Kidney glomerular epithelial cell (primary cell): ENCODE measurements around the gene ZNF473.
A peak's percentile ranks its signal among the peaks of the same experiment; 100 is the strongest.

Experiments used
- DNase-seq: peaks from one replicate; lab custom pipeline; 2025; lab: John Stamatoyannopoulos, UW

Gene ZNF473

DNA sequence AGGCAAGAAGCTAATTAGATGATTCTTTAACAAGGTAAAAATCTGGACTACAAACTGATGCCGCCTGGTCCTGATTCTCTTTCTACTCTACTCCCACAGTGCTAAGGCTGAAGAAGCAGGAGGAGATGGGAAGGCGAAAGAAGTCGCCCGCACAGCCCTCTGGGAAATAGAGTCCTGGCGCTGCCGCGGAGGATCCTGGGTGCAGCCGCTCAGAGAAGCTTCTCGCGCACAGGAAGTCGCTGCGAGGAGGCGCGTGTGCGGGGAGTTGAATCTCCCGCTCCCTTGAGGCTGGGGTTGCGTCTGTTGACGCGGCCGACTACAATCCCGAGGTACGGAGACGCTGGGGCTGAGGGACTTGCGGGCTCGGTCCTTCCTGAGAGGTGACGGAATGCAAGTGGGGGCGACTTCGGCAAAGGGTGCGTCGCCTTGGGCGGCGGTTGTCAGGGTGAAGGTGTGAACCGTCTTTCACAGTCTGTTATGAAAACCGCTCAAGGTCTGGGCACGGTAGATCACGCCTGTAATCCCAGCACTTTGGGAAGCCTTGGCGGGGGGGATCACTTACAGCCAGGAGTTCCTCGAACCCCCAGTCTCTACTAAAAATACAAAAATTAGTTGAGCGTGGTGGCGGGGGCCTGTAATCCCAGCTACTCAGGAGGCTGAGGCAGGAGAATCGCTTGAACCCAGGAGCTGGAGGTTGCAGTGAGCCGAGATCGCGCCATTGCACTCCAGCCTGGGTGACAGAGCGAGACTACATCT is at the start of gene ZNF473:
Gene ZNF473, plus strand, starts transcription at position 212 of the 756 bp plus-strand sequence. CDS start 5,078 bp downstream, outside the sequence.
- peak; percentile 99 for DNase-seq

DNA sequence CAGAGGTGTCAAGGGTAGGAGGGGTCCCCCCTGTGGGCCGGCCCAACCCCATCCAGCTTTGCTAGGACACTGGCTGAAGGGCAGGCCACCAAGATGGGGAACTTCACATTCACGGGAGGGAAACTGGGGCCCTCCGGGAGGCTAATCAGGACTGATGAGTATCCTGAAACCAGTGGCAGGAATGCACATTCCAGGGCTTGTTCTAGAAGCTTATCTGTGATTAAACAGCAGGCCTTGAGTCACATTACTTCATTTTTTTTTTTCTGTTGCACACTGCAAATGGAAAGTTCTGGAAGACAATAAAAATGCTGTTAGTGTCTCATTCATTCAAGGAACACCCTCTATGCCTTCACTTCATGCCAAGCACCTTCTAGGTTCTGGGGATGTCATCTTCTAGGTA is 49.3 kb upstream of the ZNF473 start:
- no peak for DNase-seq

DNA sequence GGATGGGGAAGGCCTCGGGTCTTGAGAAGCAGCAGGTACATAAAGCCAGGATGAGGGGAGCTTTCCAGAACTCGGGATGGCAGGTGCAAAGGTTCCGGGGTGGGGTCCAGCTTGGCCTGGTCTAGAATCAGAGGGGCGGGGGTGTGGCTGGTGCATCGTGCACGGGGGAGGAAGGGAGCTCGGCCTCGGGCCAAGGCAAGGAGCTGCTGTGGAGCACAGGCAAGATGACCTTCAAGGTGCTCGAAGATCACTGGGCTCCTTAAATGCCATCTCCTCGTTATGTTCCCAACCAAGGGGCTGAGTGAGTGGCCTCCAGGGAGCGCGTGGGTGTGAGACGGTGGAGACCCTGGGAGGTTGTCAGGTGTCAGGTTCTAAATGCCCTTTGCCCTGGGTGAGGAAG is 48.7 kb upstream of the ZNF473 start:
- DNase-seq: no peak

DNA sequence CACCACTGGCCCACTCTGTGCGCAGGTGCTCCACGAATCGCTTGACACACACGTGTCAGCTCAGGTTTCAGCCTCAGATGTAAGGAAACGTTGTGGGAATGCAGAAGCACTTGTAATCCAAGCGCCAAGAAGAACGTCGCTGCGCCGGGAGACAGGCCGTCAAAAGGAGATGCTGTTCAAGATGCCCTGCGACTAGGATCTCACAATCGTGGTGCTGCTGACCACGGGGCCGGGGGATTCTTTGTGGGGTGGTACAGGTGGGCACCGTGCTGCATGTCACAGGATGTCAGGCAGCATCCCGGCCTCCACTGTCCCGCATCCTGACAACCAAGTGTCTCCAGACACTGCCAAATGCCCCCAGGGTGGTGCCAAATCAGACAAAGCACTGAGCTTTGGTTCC is 47.9 kb upstream of the ZNF473 start:
- no peak for DNase-seq

DNA sequence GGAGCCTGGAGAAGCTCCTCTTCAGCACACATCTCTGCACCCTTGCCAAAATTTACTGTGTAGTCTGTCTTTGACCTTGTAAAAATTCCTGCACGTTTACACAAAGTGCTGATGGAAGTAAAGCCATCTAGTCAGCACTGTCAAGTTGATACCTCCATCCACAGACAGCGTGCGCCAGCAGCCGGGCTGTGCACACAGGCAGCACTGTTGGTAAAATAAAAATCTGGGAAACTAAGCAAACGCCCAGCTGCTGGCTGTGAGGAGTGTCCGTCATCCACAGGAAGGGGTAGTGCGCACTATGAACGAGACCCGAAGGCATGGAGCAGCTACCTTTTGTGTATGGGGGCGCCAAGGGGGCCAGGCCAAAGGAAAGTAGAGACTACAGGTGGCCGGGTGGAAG is 47.5 kb upstream of the ZNF473 start:
- no peak for DNase-seq

DNA sequence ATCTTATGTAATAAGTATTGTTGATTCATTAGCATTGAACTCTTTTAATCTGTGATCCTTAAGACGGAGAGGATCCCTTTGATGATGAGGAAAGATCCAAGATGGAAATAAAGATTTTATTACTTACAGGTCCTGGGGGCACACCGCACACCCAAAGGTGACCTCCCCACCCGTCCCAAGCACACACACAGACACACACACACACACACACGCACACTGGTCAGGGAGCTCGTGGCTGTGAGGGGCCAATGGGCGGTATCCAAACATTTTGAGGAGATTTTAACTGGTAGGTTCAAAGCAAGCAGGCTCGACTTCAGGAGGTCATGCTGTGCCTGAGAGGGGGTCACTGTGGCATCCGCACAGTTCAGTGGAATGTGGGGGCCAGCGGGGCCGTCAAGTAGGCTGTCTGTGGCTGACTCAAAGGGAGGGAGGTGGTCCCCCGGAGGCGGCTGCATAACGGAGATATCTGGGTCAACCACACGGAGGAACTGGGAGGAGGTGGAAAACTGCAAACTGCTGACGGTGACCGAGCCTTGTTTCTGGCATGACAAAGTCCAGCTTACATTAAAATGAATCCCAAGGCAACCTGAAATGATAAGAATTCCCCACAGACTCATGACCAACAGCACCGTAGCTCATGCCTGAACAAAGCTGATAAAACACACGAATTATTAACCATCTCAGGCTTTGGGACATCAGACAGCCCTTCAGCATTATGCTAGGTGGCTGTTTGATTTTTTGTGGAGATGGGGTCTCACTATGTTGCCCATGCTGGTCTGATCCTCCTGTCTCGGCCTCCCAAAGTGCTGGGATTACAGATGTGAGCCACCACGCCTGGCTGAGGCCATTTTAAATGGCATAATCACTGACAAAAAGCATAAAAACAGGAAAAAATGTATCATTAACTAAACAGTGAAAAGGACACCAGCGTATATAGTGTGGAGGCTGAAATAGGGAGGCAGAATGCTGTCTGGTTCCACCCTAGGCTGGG is 43.9 kb upstream of the ZNF473 start:
- no peak for DNase-seq

DNA sequence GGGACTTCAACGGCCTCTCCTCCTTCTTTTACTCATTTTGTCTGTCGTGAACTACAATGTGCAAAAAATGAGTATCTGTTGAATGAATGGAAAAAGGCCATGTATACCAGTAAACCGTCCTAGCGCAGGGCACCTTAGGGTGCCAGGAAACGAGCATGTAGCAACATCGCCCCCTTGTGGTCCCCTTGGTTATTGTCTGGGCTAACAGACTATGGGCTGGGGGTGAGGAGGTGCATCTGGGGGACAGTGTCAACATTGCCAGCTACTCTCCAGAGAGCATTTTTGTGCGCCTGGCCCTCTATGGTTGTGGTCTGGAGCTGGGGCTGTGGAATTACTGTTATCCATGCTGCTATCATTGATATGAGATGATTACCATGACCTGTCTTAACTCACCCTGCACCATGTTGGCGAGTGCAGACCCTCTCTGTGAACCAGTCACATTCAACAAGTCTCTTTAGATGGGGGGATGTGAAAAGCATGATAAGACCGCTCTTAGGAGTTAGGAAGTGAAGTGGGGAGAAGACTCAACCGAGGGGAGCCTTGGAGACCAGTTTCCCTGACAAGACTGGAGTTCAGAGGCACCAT is 42.1 kb upstream of the ZNF473 start:
- peak; percentile 1 for DNase-seq

DNA sequence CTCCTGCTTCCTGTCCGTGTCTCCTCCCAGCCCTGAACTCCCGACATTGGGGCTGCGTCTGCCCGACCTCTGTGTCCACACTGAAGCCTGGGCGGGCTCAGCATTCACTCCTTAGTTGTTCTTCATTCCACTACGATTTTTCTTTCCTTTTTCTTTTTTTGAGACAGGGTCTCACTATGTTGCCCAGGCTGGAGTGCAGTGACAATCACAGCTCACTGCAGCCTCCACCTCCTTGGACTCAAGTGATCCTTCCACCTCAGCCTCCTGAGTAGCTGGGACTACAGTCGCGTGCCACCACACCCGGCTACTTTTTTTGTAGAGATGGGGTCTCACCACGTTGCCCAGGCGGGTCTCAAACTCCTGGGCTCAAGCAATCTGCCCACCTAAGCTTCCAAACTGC is 41.3 kb upstream of the ZNF473 start:
- no peak for DNase-seq

DNA sequence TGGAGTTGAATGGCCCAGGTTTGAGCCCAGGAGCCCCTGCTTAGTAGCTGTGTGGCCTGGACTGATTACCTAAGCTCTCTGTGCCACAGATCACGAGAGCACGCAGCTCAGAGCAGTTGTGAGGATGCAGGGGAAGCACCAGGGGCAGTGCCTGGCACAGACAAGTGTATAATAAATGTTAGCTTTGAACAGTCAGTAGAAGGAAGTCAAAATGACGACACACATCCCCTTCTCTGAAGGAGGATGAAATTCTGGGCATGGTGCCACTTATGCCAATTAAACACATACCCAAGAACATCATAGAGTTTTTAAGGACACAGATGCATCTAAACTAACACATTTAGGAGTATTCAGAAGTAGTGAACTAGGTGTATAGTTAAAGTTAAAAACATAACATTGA is 39.9 kb upstream of the ZNF473 start:
- no peak for DNase-seq

DNA sequence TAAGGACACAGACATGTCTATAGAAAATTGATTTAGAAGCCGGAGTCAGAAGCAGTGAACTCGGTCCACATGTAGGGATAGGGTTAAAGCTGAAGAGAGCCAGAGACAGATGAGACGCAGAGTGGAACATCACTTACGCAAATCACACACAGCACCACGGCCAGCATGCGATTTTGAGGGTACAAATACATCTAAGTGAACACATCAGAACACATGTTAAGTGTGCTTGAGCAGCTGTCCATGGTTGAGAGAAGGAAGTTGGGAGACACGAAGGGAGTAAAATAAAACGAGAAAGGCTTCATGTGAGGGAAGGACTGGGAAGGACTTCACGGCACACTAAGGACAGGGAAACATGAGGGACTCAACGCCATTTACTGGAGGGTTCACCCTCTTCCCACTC is 39.5 kb upstream of the ZNF473 start:
- DNase-seq: no peak

DNA sequence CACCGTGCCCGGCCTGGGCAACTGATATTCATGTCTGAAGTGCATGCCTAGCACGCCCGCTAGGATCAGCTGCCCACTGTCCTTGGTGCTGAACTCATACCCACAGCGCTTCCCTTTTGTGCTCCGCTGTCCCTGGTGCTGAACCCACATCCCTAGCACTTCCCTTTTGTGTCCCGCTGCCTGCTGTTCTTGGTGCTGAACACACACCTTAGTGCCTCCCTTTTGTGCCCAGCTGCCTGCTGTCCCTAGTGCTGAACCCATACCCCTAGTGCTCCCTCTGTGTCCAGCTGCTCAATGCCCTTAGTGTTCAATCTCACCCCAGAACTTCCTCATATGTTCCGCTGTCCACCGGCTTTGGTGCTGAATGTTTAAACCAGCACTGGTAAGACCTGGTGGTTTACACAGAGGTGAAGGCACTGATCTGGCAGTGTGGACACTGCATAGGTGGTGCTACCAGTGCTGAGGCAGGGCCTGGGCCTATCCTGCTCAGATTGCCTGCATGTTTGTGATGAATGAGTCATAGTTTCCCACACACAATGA is 38.6 kb upstream of the ZNF473 start:
- DNase-seq: peak; percentile 92

DNA sequence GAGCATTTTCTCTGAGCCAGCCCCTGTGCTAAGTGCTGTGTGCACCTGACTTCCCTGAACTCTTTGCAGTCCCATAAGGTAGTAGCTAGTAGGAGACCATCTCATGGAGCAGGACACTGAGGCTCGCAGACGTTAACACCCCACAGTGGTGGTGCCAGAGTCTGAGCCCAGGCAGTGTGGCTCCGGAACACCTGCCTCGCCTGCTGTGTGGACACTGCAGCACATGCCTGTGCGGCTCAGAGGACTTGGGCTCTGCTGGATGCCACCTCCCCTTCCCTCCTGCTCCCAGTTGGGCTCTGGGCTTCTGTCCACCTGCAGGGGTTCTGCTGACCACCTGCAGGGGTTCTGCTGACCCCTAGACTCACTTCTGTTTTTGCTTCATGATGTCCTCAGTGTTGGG is 37.8 kb upstream of the ZNF473 start:
- DNase-seq: no peak

DNA sequence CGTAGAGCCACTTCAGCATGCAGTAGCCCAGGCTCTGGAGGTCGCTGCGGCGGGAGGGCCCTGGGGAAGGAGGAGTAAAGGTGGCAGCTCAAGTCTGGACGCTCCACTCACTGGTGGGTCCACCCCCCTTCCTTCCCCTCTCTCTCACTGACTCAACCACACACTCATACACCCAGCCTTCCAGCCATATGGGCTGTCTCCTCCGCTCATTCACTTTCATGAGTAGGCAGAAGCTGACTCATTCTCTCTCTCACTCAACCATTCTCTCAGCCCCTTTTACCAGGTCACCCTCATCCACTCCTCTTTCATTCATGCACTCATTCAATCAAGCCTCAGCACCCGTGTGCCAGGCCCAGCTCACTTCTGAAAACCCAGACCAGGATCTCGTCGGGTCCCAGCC is 37.4 kb upstream of the ZNF473 start:
- DNase-seq: no peak

DNA sequence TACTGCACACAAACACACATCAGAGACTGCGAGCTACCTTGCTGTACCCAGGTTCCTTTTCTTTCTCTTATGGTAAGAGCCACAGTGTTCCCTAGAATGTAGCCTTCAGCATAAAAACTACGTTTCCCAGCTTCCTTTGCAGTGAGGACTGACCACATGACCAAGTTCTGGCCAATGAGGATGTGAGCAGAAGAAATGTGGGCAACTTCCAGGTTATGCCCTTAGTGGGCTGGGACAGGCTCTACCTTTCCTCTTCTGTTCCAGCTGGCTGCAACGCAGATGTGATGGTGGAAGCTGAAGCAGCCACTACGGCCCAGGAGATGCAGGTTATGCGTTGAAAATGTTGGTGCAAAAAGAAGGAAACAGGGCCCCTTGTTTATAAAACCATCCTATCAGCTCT is 28.1 kb upstream of the ZNF473 start:
- no peak for DNase-seq

DNA sequence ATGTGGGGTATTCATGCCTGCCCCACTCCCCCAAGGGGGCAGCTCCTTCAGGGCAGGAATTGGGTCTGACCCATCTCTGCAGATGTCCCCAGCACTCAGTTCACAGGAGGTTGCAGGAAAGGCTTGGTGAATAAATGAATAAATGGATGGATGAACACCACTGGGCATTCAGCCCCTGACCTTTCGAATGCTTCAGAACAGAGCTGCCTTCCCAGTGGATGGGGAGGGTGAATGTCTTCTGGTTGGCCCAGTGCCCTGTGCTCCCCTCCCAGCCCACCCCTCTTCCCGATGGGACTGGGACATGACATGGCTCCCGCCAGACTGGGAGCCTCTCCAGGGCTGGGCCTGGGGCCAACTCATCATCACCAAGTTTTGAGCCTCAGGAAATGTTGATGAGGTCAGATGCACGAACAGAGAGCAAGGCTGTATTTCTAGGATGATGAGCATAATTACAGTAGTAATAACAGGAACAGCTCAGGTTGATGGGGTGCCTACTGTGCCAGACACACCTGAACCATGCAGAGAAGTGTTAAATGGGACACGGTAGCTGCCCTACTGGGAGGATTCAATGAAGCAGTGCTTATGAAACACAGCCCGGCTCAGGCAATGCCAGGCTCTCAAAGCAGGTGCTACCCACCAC is 26.3 kb upstream of the ZNF473 start:
- DNase-seq: no peak

DNA sequence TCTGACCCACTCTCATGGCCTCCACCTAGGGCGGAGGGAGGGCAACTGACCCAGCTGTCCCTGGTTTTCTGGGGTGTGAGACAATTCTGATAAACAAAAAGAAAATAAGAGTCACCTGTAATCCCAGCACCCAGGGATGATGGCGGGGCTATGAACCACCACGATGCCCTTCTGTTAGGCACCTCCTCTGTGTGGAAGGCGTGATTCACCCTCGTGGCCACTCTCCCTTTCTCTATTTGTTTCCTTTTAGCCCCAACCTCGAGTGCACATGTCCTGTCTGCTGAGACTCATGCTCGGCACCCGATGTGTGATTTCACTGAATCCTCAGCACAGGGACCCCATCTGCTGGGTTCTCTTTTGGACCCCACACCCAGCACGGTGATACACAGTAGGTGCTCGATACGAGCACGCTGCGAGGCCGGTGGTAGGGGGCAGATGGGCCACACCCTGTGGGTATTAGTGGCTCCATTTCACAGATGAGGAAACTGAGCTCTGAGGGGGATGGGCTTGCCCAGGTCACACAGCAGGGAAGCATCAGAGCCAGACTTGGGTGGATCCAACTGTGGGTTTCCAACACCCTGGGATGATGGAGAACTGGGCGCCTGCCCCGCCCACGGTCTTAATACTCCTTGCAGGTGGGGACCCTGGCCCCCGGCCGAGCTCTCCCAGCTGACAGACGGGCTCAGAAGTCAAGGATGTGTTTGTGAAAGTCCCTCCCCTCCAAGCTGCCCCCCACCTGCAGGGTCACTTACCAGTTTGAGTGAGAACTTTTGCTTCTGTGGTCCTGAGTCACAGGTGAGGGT is 25.6 kb upstream of the ZNF473 start:
- no peak for DNase-seq

DNA sequence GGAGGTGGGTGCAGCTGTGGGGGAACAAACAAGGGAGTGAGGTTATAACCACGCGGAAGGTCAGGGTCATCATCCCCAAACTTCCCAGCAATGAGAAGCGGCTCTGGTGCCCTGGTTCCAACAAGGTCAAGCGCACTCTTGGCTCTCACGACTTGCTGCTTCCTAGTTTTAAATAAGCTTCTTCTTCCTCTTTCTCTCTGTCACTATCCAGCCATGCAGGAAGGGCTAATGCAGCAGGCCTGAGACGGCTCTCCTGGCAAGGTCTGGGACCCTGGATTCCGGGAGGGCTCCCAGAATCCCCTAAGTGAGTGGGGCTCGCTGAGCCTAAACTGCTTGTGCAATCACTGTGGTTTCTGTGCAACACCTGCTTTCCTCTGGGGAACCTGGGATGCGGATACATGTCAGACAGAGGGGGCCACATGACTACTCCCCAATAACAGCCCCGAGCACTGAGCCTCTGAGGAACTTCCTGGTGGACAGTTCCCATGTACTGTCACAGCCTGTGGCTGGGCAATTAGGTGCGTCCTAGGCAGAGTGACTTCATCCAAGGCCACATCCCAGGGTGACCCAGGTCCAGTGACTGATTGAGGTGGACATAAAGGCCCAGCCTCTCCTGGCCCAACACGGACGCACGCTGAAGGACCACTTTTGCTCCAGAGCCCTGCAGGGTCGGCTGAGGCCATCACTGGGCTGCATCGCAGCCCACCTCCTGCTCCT is 24.8 kb upstream of the ZNF473 start:
- DNase-seq: no peak

DNA sequence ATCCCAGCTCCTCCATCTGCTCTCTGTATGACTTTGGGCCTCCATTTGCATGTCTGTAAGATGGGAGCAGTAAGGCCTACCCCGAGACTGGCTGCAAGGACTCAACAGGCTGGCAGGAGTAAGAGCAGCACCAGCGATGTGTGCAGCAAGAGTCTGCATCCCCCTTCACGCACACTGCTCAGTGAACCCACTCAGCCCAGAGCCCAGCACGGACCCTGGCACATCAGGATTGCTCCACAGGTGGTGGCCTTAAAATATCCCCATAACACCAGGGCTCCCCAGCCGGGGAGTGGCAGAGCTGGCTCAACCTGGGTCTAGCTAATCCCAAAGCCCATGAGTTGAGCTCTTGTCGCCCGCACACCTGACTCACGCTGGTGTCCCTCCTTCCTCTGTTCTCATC is 24.0 kb upstream of the ZNF473 start:
- DNase-seq: no peak

DNA sequence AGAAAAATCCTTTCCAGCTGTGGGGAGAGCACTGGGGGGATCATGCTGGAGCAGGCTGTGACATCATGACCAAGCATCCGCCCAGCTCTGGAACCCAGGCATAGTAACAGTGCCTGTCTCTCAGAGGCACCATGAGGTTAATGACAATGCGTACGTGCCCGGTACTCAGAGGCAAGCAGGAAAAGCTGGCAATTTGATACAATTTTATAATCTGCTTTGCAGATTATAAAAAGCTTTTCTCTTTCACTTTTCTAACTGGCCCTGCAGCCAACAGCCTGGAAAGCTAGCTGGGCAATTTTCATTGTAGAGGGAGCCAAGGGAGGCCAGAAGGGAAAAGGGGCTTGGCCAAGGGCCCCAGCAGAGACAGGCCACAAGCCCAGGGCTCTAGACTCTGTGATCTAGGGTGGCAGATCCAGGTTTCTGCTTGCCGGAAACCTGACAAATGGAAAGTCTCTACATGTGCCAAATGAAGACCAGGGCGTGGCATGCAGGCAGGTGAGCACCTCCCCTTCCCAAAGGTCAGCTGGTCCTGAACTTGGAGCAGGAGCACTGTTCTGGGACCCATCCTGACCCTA is 23.3 kb upstream of the ZNF473 start:
- DNase-seq: no peak

DNA sequence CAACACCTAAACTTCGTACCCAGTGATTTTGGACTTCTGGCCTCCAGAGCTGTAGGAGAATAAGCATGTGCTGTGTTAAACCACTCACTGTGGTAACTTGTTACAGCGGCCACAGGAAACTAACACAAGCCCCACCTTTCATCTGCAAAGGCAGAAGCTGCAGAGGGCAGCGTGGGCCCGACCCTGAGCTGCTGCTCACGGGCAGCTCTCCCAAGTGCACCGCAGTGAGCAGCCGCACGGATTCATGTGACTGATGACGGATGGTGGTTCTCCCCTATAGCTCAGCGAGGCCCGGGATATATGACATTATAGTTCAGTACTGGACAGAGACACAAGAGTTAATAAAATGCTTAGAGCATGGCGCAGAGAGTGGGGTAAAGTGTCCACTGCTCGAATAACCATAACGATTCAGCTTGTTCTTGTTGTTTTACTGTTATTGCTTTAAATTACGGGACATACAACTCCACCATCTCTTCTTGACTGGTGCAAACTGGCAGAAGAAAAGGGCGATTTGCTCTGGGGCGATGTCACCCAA is 22.5 kb upstream of the ZNF473 start:
- DNase-seq: no peak
